ENCODE results near the gene ERN1.

The ERN1 gene

GRCh38 chr17:64002658-64003525 lies 127.1 kb downstream of the ERN1 start:
- no peak overlapping the region for H3K4me3 ChIP-seq (ENCODE audit: low read depth, low read length)
- DNase-seq (ENCODE audit: low read depth) = no peak
- TF ChIP-seq CTCF (IDR thresholded peaks at IDR 0.05; ENCODE audit: low read depth, low read length) (no peak), MYC (IDR thresholded peaks at IDR 0.05; ENCODE audit: low read depth, low read length) (no peak), MAX (IDR thresholded peaks at IDR 0.05; ENCODE audit: low read depth, low read length) (no peak), POLR2A (IDR thresholded peaks at IDR 0.05; ENCODE audit: extremely low read depth, insufficient read length) (no peak)

GRCh38 chr17:64001763-64002529 lies 128.0 kb downstream of the ERN1 start:
- no peak for DNase-seq (ENCODE audit: low read depth)
- no peak for TF ChIP-seq MAX (IDR thresholded peaks at IDR 0.05; ENCODE audit: low read depth, low read length)
- TF ChIP-seq MYC (IDR thresholded peaks at IDR 0.05; ENCODE audit: low read depth, low read length) = no peak
- no peak for TF ChIP-seq POLR2A (IDR thresholded peaks at IDR 0.05; ENCODE audit: extremely low read depth, insufficient read length)
- TF ChIP-seq CTCF (IDR thresholded peaks at IDR 0.05; ENCODE audit: low read depth, low read length) = no peak
- no peak overlapping the region for H3K4me3 ChIP-seq (ENCODE audit: low read depth, low read length)

GRCh38 chr17:64001091-64001579 lies 128.8 kb downstream of the ERN1 start:
- no peak for TF ChIP-seq MYC (IDR thresholded peaks at IDR 0.05; ENCODE audit: low read depth, low read length)
- TF ChIP-seq CTCF (IDR thresholded peaks at IDR 0.05; ENCODE audit: low read depth, low read length) = no peak
- no peak for TF ChIP-seq MAX (IDR thresholded peaks at IDR 0.05; ENCODE audit: low read depth, low read length)
- TF ChIP-seq POLR2A (IDR thresholded peaks at IDR 0.05; ENCODE audit: extremely low read depth, insufficient read length) = no peak
- H3K4me3 ChIP-seq (ENCODE audit: low read depth, low read length) = no peak overlapping the region
- no peak for DNase-seq (ENCODE audit: low read depth)

GRCh38 chr17:63999680-64000531 lies 130.0 kb downstream of the ERN1 start:
- DNase-seq (ENCODE audit: low read depth) = no peak
- no peak overlapping the region for H3K4me3 ChIP-seq (ENCODE audit: low read depth, low read length)
- no peak for TF ChIP-seq MYC (IDR thresholded peaks at IDR 0.05; ENCODE audit: low read depth, low read length)
- no peak for TF ChIP-seq MAX (IDR thresholded peaks at IDR 0.05; ENCODE audit: low read depth, low read length)
- no peak for TF ChIP-seq POLR2A (IDR thresholded peaks at IDR 0.05; ENCODE audit: extremely low read depth, insufficient read length)
- no peak for TF ChIP-seq CTCF (IDR thresholded peaks at IDR 0.05; ENCODE audit: low read depth, low read length)

All from NB4 (cell line).